ENCODE results near the gene PRR5L. TPM values are rescaled to one million over a fixed set of nuclear protein-coding genes. Genes with fewer than 3 reads are reported as not detected.
"Not testable (repeated sequence)": the region's sequence is repeated elsewhere in the genome, so short reads cannot be mapped to it uniquely, and the experiment has no call there.

PRR5L gene
- total and polyA plus RNA-seq, 2 donors (not counting 1 experiment from before 2014, with no cell fraction given) = 4.0 to 5.9 TPM

DNA sequence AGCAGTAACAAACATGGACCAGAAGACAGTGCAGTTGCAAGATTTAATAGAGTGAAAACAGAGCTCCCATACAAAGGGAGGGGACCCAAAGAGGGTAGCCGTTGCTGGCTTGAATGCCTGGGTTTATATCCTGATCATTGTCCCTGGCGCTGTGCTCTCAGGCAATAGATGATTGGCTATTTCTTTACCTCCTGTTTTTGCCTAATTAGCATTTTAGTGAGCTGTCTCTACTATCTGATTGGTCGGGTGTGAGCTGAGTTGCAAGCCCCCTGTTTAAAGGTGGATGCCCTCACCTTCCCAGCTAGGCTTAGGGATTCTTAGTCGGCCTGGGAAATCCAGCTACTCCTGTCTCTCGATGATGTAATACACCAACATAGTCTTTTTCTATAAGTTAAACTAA is 29.3 kb downstream of the PRR5L start:
- H3K9me3 Mint-ChIP-seq (ENCODE audit: insufficient read depth); DNase-seq; CTCF ChIA-PET; H3K4me3 Mint-ChIP-seq; H3K27me3 ChIP-seq (replicated peaks in 1 of 4; ENCODE audit: control extremely low read depth in 1 of 4, control insufficient read depth in 3 of 4, insufficient read depth in 4 of 4, low read length in 3 of 4); POLR2A ChIA-PET; H3K79me2 ChIP-seq (ENCODE audit: control insufficient read depth, insufficient read depth, low read length); H3K27ac Mint-ChIP-seq; ATAC-seq (ENCODE audit: low read depth); H3K4me3 ChIP-seq (ENCODE audit: control extremely low read depth in 1 of 5, extremely low read depth in 1 of 5, insufficient read depth in 1 of 5, low read depth in 2 of 5, low read length in 4 of 5); H3K27ac ChIP-seq (ENCODE audit: low read length in 2 of 2); H2AFZ ChIP-seq (ENCODE audit: insufficient read depth, low read depth, low read length, poor library complexity, severe bottlenecking); H3K9me3 ChIP-seq (ENCODE audit: control extremely low read depth in 1 of 3, control insufficient read depth in 2 of 3, insufficient read depth in 1 of 3, low read length in 2 of 3); intact Hi-C loops (cut with micrococcal nuclease); H4K20me1 ChIP-seq (ENCODE audit: control insufficient read depth, insufficient read depth, low read length, poor library complexity, severe bottlenecking); H3K4me2 ChIP-seq (replicated peaks; ENCODE audit: low read depth, low read length, poor library complexity, severe bottlenecking); H3K27me3 Mint-ChIP-seq; H3K36me3 ChIP-seq (replicated peaks in 1 of 2; ENCODE audit: control extremely low read depth in 1 of 2, control insufficient read depth in 1 of 2, extremely low read depth in 1 of 2, insufficient read depth in 2 of 2, low read length in 1 of 2); H3K9ac ChIP-seq (ENCODE audit: low read length): not testable (repeated sequence)
- H3K4me1 ChIP-seq (ENCODE audit: control insufficient read depth in 2 of 2, insufficient read depth in 2 of 2, low read length in 2 of 2) = peaks cover 11 to 13% of the 10 kb centered on the region in 2 donors
- H3K4me1 Mint-ChIP-seq = peaks cover 12% of the 10 kb centered on the region
- 93% methylated on average over 3 of the region's 5 CpGs for WGBS (ENCODE audit: insufficient coverage)

- H3K4me3 Mint-ChIP-seq = peak overlapping the region; percentile 70
- H3K4me1 ChIP-seq (ENCODE audit: control insufficient read depth in 2 of 2, insufficient read depth in 2 of 2, low read length in 2 of 2) = peaks cover 11 to 13% of the 10 kb centered on the region in 2 donors
- H4K20me1 ChIP-seq (ENCODE audit: control insufficient read depth, insufficient read depth, low read length, poor library complexity, severe bottlenecking) = no peaks in the 10 kb centered on the region
- intact Hi-C loops (cut with micrococcal nuclease) = no loop called here
- H3K27me3 ChIP-seq (replicated peaks in 1 of 4; ENCODE audit: control extremely low read depth in 1 of 4, control insufficient read depth in 3 of 4, insufficient read depth in 4 of 4, low read length in 3 of 4) = no peaks in the 10 kb centered on the region
- H3K27ac ChIP-seq (ENCODE audit: low read length in 2 of 2) = peak overlapping the region; percentile 52 to 58
- H3K4me3 ChIP-seq (ENCODE audit: control extremely low read depth in 1 of 5, extremely low read depth in 1 of 5, insufficient read depth in 1 of 5, low read depth in 2 of 5, low read length in 4 of 5) = peak overlapping the region in 3 of 5 experiments; percentile 30 to 36 (median 30)
- no peaks in the 10 kb centered on the region for H3K79me2 ChIP-seq (ENCODE audit: control insufficient read depth, insufficient read depth, low read length)
- DNase-seq (peak; percentile 55), ATAC-seq (ENCODE audit: low read depth) (peak; percentile 51)
- H3K27ac Mint-ChIP-seq = peak overlapping the region; percentile 79
- H2AFZ ChIP-seq (ENCODE audit: insufficient read depth, low read depth, low read length, poor library complexity, severe bottlenecking) = peak overlapping the region; percentile 73
- H3K9me3 Mint-ChIP-seq (ENCODE audit: insufficient read depth) = no peaks in the 10 kb centered on the region
- no peaks in the 10 kb centered on the region for H3K36me3 ChIP-seq (replicated peaks in 1 of 2; ENCODE audit: control extremely low read depth in 1 of 2, control insufficient read depth in 1 of 2, extremely low read depth in 1 of 2, insufficient read depth in 2 of 2, low read length in 1 of 2)
- WGBS (ENCODE audit: insufficient coverage) = 25% methylated on average over 3 of the region's 3 CpGs
- TF ChIP-seq CTCF (IDR thresholded peaks at IDR 0.05) (no peak), EZH2 (IDR thresholded peaks at IDR 0.05; ENCODE audit: borderline replicate concordance, insufficient read depth, low read depth, low read length, poor library complexity, severe bottlenecking) (no peak)
- ChIA-PET POLR2A (no interaction called here), CTCF (no interaction called here)
- H3K4me1 Mint-ChIP-seq = peaks cover 12% of the 10 kb centered on the region
- no peaks in the 10 kb centered on the region for H3K27me3 Mint-ChIP-seq
- H3K4me2 ChIP-seq (replicated peaks; ENCODE audit: low read depth, low read length, poor library complexity, severe bottlenecking) = peak overlapping the region; percentile 65
- no peaks in the 10 kb centered on the region for H3K9me3 ChIP-seq (ENCODE audit: control extremely low read depth in 1 of 3, control insufficient read depth in 2 of 3, insufficient read depth in 1 of 3, low read length in 2 of 3)
- H3K9ac ChIP-seq (ENCODE audit: low read length) = peak overlapping the region; percentile 29
These were observed 30.7 kb downstream of the PRR5L start for GRCh38 chr11:36326524-36327419.
